Measurements from ENCODE around the gene SLFN11. TPM values are rescaled to one million over a fixed set of nuclear protein-coding genes. Genes with fewer than 3 reads are reported as not detected.
A peak's percentile ranks its signal among the peaks of the same experiment; 100 is the strongest.

SLFN11 gene
- total RNA-seq, 1 experiment from 2014 or later = not detected

DNA sequence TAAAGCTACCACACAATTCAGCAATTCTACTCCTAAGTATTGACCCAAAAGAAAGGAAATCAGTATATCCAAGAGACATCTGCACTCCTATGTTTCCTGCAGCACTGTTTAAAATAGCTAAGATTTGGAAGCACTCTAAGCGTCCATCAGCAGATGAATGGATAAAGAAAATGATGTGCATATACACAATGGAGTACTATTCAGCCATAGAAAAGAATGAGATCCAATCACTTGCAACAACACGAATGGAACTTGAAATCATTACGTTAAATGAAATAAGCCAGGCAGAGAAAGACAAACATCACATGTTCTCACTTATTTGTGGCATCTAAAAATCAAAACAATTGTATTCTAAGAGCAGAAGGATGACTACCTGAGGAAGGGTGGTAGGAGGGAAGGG, 1.5 kb downstream of the SLFN11 start:
- Mint-ChIP-seq H3K9me3 (ENCODE audit: unreplicated experiment) (no peaks in the 10 kb centered on the region), H3K27me3 (ENCODE audit: insufficient read depth, unreplicated experiment) (peaks cover 87% of the 10 kb centered on the region), H3K4me1 (ENCODE audit: insufficient read depth, unreplicated experiment) (no peaks in the 10 kb centered on the region), H3K36me3 (ENCODE audit: insufficient read depth, unreplicated experiment) (no peaks in the 10 kb centered on the region), H3K27ac (ENCODE audit: low read depth, unreplicated experiment) (no peak overlapping the region), H3K4me3 (ENCODE audit: unreplicated experiment) (no peak overlapping the region)
- intact Hi-C loops (cut with micrococcal nuclease) = no loop called here
- no TSS peak for BruUV-seq (replicated peaks)
- DNase-seq (ENCODE audit: unreplicated experiment) = no peak
- TF ChIP-seq, protein P1, sequence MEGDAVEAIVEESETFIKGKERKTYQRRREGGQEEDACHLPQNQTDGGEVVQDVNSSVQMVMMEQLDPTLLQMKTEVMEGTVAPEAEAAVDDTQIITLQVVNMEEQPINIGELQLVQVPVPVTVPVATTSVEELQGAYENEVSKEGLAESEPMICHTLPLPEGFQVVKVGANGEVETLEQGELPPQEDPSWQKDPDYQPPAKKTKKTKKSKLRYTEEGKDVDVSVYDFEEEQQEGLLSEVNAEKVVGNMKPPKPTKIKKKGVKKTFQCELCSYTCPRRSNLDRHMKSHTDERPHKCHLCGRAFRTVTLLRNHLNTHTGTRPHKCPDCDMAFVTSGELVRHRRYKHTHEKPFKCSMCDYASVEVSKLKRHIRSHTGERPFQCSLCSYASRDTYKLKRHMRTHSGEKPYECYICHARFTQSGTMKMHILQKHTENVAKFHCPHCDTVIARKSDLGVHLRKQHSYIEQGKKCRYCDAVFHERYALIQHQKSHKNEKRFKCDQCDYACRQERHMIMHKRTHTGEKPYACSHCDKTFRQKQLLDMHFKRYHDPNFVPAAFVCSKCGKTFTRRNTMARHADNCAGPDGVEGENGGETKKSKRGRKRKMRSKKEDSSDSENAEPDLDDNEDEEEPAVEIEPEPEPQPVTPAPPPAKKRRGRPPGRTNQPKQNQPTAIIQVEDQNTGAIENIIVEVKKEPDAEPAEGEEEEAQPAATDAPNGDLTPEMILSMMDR (IDR thresholded peaks at IDR 0.05; ENCODE audit: unreplicated experiment) = no peak
- CTCF ChIA-PET = no interaction called here
- POLR2A ChIA-PET = no interaction called here

DNA sequence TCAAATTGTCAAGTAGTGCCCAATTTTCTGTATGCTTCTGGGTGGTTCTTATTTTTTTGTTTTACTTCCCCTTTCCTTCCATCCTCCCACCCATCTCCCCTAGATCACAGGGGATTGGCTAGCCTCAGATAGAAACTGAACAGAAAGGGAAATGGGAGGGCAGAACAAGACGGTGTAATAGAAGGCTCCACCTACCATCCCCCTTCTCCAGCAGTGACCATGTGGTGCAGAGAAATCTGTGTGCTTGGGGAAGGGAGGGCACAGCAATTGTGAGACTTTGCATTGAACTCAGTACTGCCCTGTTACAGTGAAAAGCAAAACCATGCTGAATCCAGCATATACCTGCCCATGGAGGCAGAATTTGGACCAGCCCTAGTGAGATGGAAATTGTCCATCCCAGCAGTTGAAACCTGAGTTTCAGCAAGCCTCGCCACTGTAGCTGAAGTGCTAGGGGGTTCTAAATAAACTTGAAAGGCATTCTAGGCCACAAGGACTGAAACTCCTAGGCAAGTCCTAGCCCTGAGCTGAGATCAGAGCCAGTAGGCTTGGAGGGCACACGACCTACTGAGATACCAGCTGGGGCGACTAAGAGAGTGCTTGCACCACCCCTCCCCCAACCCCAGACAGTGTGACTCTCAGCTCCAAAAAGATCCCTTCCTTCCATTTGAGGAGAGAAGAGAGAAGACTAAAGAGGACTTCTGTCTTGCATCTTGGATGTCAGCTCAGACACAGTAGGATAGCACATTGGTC, 5.2 kb downstream of the SLFN11 start:
- peaks cover 95% of the 10 kb centered on the region for H3K27me3 Mint-ChIP-seq (ENCODE audit: insufficient read depth, unreplicated experiment)
- H3K36me3 Mint-ChIP-seq (ENCODE audit: insufficient read depth, unreplicated experiment) = no peaks in the 10 kb centered on the region
- ChIA-PET CTCF (no interaction called here), POLR2A (interaction anchor here (1.2 kb wide), 1 partner anchor 53 kb away, joined by 3 read pairs; no protein-coding TSS in a partner anchor)
- H3K27ac Mint-ChIP-seq (ENCODE audit: low read depth, unreplicated experiment) = no peak overlapping the region
- H3K9me3 Mint-ChIP-seq (ENCODE audit: unreplicated experiment) = no peaks in the 10 kb centered on the region
- TF ChIP-seq, protein P1 (IDR thresholded peaks at IDR 0.05; ENCODE audit: unreplicated experiment) = no peak
- no peak overlapping the region for H3K4me3 Mint-ChIP-seq (ENCODE audit: unreplicated experiment)
- no TSS peak for BruUV-seq (replicated peaks)
- no peaks in the 10 kb centered on the region for H3K4me1 Mint-ChIP-seq (ENCODE audit: insufficient read depth, unreplicated experiment)
- intact Hi-C loops (cut with micrococcal nuclease) = no loop called here
- no peak for DNase-seq (ENCODE audit: unreplicated experiment)

DNA sequence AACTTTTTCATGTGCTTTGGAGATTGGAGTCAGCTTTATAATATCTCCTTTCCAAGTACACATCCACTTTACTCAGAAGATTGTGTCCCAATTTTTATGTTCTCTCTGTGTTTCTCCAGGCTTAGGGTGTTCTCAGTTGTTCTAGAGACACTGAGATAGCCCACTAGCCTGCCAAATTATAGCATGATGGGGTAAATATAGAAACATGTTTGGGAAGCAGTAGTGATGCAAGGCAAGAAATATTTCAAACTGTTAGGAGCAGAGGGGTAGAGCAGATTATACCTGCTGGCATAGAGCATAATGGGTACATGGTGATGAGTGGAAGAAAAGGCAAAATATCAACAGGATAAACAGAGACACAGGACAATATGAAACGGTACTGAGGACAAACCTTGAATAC, 12.4 kb downstream of the SLFN11 start:
- BruUV-seq (replicated peaks) = no TSS peak
- Mint-ChIP-seq H3K4me3 (ENCODE audit: unreplicated experiment) (no peak overlapping the region), H3K27me3 (ENCODE audit: insufficient read depth, unreplicated experiment) (peaks cover 95% of the 10 kb centered on the region), H3K27ac (ENCODE audit: low read depth, unreplicated experiment) (no peak overlapping the region), H3K9me3 (ENCODE audit: unreplicated experiment) (no peaks in the 10 kb centered on the region), H3K4me1 (ENCODE audit: insufficient read depth, unreplicated experiment) (no peaks in the 10 kb centered on the region), H3K36me3 (ENCODE audit: insufficient read depth, unreplicated experiment) (no peaks in the 10 kb centered on the region)
- intact Hi-C loops (cut with micrococcal nuclease) = no loop called here
- DNase-seq (ENCODE audit: unreplicated experiment) = no peak
- CTCF ChIA-PET = interaction anchor here (1.2 kb wide), 1 partner anchor 182 kb away, joined by 3 read pairs; no protein-coding TSS in a partner anchor
- TF ChIP-seq, protein P1 (IDR thresholded peaks at IDR 0.05; ENCODE audit: unreplicated experiment) = no peak
- POLR2A ChIA-PET = no interaction called here

DNA sequence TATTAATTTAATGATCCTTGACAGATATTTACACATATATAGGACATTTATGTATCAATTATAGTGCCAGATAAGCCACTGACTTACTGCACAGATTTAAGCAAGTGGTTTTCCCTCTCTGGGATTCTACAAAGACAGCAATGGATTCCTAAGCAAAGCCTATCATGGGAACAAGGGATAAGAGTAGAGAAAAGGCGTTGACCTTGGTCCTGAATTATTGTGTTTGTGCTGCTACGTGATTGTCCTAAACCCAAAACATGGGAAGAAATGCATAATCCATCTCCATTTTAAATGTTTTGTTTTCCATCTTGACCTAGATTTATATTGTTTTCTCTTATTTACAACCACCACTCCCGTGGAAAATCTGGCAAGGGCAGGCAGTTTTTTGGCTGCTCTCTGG, 14.0 kb downstream of the SLFN11 start:
- ChIA-PET CTCF (interaction anchor here (0.6 to 0.8 kb wide), 3 partner anchors 61 to 340 kb away, joined by 3 read pairs; no protein-coding TSS in a partner anchor), POLR2A (no interaction called here)
- TF ChIP-seq, protein P1 (IDR thresholded peaks at IDR 0.05; ENCODE audit: unreplicated experiment) = no peak
- Mint-ChIP-seq H3K27ac (ENCODE audit: low read depth, unreplicated experiment) (no peak overlapping the region), H3K27me3 (ENCODE audit: insufficient read depth, unreplicated experiment) (peaks cover 95% of the 10 kb centered on the region), H3K36me3 (ENCODE audit: insufficient read depth, unreplicated experiment) (no peaks in the 10 kb centered on the region), H3K4me1 (ENCODE audit: insufficient read depth, unreplicated experiment) (no peaks in the 10 kb centered on the region), H3K4me3 (ENCODE audit: unreplicated experiment) (no peak overlapping the region), H3K9me3 (ENCODE audit: unreplicated experiment) (no peaks in the 10 kb centered on the region)
- DNase-seq (ENCODE audit: unreplicated experiment) = peak; percentile 10
- intact Hi-C loops (cut with micrococcal nuclease) = no loop called here
- no TSS peak for BruUV-seq (replicated peaks)

Data from MCF 10A (cell line).